Small intestine (tissue), 7 donors: Measurements from ENCODE around the gene ATAD2B. TPM values are rescaled to one million over a fixed set of nuclear protein-coding genes. Genes with fewer than 3 reads are reported as not detected.

ENCODE experiments used
- DNase-seq, 2 donors: peaks; one replicate each; pipeline versions ENCODE4 v3.0.0 to v3.0.0-alpha.2; 2013
- FAIRE-seq: peaks from 2 replicates; lab custom pipeline; 2012; peaks lifted over from hg19 to GRCh38; lab: Jason Lieb, UNC
- H3K27ac ChIP-seq, 3 donors: one replicate each; pipeline ENCODE4 v1.5.1; 2013; ENCODE audit warnings: low read length in 2 of 3, mild to moderate bottlenecking in 2 of 3, control low read depth in 1 of 3, inconsistent platforms in 1 of 3, low read depth in 1 of 3, moderate library complexity in 1 of 3
- H3K27me3 ChIP-seq, 3 donors: one replicate each; pipeline ENCODE4 v1.6.1; 2013; ENCODE audit warnings: low read length in 3 of 3, inconsistent platforms in 1 of 3; ENCODE audit not compliant: control insufficient read depth in 3 of 3, insufficient read depth in 3 of 3
- H3K36me3 ChIP-seq, 3 donors: one replicate each; pipeline ENCODE4 v1.6.1; 2013; ENCODE audit warnings: low read length in 3 of 3, inconsistent platforms in 1 of 3, low read depth in 1 of 3, mild to moderate bottlenecking in 1 of 3, moderate library complexity in 1 of 3; ENCODE audit not compliant: control insufficient read depth in 3 of 3, insufficient read depth in 2 of 3
- H3K4me1 ChIP-seq, 3 donors: one replicate each; pipeline ENCODE4 v1.6.1; 2013; ENCODE audit warnings: low read length in 2 of 3, inconsistent platforms in 1 of 3, low read depth in 1 of 3, mild to moderate bottlenecking in 1 of 3, moderate library complexity in 1 of 3; ENCODE audit not compliant: control insufficient read depth in 3 of 3, insufficient read depth in 2 of 3
- H3K4me3 ChIP-seq, 3 donors: one replicate each; pipeline ENCODE4 v1.5.1; 2013; ENCODE audit warnings: low read length in 3 of 3, control low read depth in 1 of 3, inconsistent platforms in 1 of 3, low read depth in 1 of 3, mild to moderate bottlenecking in 1 of 3, moderate library complexity in 1 of 3
- H3K9me3 ChIP-seq, 2 donors: one replicate each; pipeline ENCODE4 v1.6.1; 2013; ENCODE audit warnings: low read depth in 1 of 2, low read length in 1 of 2; ENCODE audit not compliant: control insufficient read depth in 2 of 2, insufficient read depth in 1 of 2
- WGBS, 3 donors: extraction: QIAGEN DNeasy Blood & Tissue Kit; methylation state at CpG; one replicate each; pipeline ENCODE4 v1.1.7; 2013; 5-methylcytosine and 5-hydroxymethylcytosine counted together
- polyA plus RNA-seq, 4 donors: library from polyadenylated mRNA; stranded (reverse) in 3 of 4; unstranded in 1 of 4; fragments of 200-250 nt in 3 of 4; fragments of 120-200 nt in 1 of 4; gene quantifications; one replicate each; pipeline versions ENCODE4 v1.2.1 to v1.2.3, GENCODE V29; 2013
- donor health status: healthy with polysubstance abuse.
- donor health status: control.
- donor health status: control.
- donor health status: Bipolar disorder and iron deficiency.
- donor health status: healthy.

Gene ATAD2B
- polyA plus RNA-seq, 4 donors, result 4.0 to 12.3 (median 6.9) TPM

- Histone ChIP-seq H3K9me3 (no peaks in the 10 kb centered on the region), H3K4me1 (no peaks in the 10 kb centered on the region), H3K27ac (no peak overlapping the region), H3K27me3 (no peaks in the 10 kb centered on the region), H3K36me3 (peaks cover 6 to 14% (median 8%) of the 10 kb centered on the region in 3 donors), H3K4me3 (no peak overlapping the region)
- no peak for FAIRE-seq
- DNase-seq, result no peak
- 87 to 96% (median 95%) methylated on average over 5 of the region's 5 CpGs for WGBS, 3 donors
Observed at GRCh38 chr2:23767876-23768621, 158.9 kb downstream of the ATAD2B start.

DNA sequence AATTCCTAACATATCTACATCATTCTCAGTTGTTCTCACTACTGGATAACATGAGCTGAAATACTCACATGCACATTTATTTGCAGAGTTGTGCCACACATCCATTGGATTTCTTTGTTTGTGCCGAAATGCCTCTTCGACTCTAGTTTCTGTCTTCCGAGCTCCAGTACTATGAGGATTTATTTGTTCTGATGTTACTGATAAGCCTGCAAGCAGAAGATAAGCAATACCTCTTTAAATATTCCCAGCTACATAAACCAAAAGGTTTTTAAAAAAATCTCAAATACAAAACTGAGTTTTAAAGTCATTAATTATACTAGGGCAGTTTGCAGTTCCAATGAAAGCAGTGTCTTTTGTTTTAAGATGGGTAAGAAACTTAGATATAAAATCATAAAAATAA lies 164.8 kb downstream of the ATAD2B start:
- H3K27ac ChIP-seq, result no peak overlapping the region
- WGBS, 3 donors, result 77 to 89% (median 77%) methylated on average over 3 of the region's 3 CpGs
- no peaks in the 10 kb centered on the region for H3K4me1 ChIP-seq
- DNase-seq (no peak), FAIRE-seq (no peak)
- no peak overlapping the region for H3K4me3 ChIP-seq
- no peaks in the 10 kb centered on the region for H3K9me3 ChIP-seq
- H3K27me3 ChIP-seq, result no peaks in the 10 kb centered on the region
- peaks cover 0 to 5% (median 2%) of the 10 kb centered on the region in 3 donors for H3K36me3 ChIP-seq

DNA sequence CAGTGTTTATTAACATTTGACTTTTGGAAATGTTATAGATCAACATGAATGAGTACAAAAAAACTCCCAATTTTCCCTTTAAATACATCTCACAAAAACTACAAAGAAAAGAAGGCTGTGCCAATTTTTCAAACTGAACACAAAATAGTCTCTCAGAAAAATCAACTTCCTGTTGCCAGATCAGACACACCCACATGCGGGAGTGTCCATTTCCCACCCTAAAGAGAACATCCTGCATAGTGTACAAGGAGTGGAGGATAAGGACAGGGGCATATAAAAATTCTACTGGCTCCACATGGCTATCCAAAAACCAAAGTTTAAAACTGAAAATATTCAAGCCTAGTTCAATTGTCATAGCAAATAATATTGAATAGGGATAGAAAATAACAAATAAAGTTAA lies 165.3 kb downstream of the ATAD2B start:
- no peaks in the 10 kb centered on the region for H3K4me1 ChIP-seq
- no peak overlapping the region for H3K4me3 ChIP-seq
- H3K27ac ChIP-seq, result no peak overlapping the region
- no peaks in the 10 kb centered on the region for H3K9me3 ChIP-seq
- 30 to 77% (median 55%) methylated on average over 1 of the region's 1 CpG for WGBS, 3 donors
- H3K27me3 ChIP-seq, result no peaks in the 10 kb centered on the region
- peak in 1 of 2 donors; percentile 14 for DNase-seq
- peaks cover 0 to 5% (median 2%) of the 10 kb centered on the region in 3 donors for H3K36me3 ChIP-seq
- no peak for FAIRE-seq

DNA sequence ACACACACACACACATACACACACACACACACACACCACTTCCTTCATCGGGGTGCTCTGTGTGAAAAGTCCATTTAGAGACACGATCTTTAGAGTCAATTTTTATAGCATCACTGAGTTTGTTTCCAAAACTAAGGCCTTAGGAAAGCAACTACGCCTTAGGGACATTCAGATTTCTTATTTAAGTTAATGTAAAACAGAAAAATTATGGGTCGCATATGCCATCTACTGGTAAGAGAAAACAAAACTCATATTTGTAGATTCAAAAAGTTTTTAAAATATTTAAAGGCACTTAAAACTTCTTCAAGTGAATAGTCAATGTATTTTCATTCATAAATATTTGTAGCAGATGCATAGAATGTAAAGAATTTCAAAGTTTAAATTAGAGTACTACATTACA lies 166.2 kb downstream of the ATAD2B start:
- Histone ChIP-seq H3K4me3 (no peak overlapping the region), H3K4me1 (no peaks in the 10 kb centered on the region), H3K36me3 (peaks cover 0 to 5% (median 2%) of the 10 kb centered on the region in 3 donors), H3K27me3 (no peaks in the 10 kb centered on the region), H3K27ac (no peak overlapping the region), H3K9me3 (no peaks in the 10 kb centered on the region)
- DNase-seq, result peak in 1 of 2 donors; percentile 21
- 66 to 78% (median 74%) methylated on average over 4 of the region's 4 CpGs for WGBS, 3 donors
- peak; percentile 10 for FAIRE-seq

DNA sequence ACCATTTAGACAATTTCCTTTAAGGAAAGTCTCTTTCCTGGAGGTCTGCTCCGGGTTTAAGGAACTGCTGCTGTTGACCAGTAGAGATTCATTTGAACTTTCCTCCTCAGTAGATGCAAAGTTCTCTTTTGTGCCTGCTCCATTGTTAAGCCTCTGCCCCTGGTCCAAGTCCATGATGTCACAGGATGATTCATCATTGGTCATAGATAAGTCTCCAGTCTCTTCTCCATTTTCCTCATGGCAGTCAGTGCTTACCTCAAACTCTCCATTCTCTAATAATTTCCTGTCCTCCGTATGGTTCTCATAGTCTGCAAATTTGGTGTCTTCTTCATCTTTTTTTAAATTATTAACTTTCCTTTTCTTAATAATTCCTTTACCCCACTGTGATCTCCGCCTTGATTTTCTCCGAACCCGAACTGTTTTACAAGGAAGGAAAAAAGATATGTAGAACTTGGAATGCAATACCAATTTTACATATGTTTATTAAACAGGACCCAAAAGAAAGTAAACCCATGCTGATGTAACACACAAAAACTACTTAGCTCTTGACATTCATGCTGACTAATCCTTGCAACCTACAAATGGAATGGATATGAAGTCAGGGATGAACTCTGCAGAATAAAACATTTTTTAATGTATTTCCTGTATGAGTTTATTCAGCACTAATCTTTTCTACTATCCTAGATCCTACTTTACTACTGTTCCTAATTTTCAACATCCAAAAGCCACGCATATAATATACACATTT lies 169.1 kb downstream of the ATAD2B start:
- no peaks in the 10 kb centered on the region for H3K27me3 ChIP-seq
- no peaks in the 10 kb centered on the region for H3K4me1 ChIP-seq
- FAIRE-seq (no peak), DNase-seq (peak; percentile 46 to 88)
- H3K27ac ChIP-seq, result peak overlapping the region in 1 of 3 donors; percentile 24
- H3K9me3 ChIP-seq, result no peaks in the 10 kb centered on the region
- H3K36me3 ChIP-seq, result peaks cover 0 to 5% (median 4%) of the 10 kb centered on the region in 3 donors
- 81 to 88% (median 83%) methylated on average over 6 of the region's 6 CpGs for WGBS, 3 donors
- H3K4me3 ChIP-seq, result no peak overlapping the region

- H3K36me3 ChIP-seq, result peaks cover 0 to 6% (median 4%) of the 10 kb centered on the region in 3 donors
- H3K4me1 ChIP-seq, result no peaks in the 10 kb centered on the region
- no peak for DNase-seq
- WGBS, 3 donors, result 82 to 93% (median 88%) methylated on average over 7 of the region's 7 CpGs
- no peaks in the 10 kb centered on the region for H3K9me3 ChIP-seq
- no peak overlapping the region for H3K27ac ChIP-seq
- H3K4me3 ChIP-seq, result no peak overlapping the region
- FAIRE-seq, result no peak
- H3K27me3 ChIP-seq, result no peaks in the 10 kb centered on the region
Observed at GRCh38 chr2:23756593-23757292, 170.2 kb downstream of the ATAD2B start.

DNA sequence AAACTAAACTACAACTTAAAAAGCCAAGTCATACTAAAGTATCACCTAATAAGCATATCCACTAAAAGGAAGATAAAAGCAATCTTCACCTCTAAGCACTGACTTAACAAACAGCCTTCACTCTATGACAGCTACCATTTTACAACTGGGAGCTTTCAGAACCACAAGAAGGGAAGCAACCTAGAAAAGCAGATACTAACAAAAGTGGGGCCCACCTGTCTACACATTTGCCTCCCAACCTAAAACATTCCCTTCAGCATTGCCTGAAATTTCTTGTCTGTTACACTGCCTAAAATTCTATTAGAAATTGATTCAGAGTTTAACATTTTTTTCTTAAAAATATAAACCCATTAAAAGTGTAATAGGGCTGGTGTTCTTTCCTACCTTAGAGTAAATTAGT lies 172.0 kb downstream of the ATAD2B start:
- FAIRE-seq (no peak), DNase-seq (no peak)
- H3K4me3 ChIP-seq, result no peak overlapping the region

GRCh38 chr2:23753291-23754010 lies 173.5 kb downstream of the ATAD2B start:
- H3K4me3 ChIP-seq, result no peak overlapping the region
- WGBS, 3 donors, result 87 to 89% (median 89%) methylated on average over 4 of the region's 4 CpGs
- H3K36me3 ChIP-seq, result peaks cover 0 to 8% (median 2%) of the 10 kb centered on the region in 3 donors
- H3K27ac ChIP-seq, result no peak overlapping the region
- H3K9me3 ChIP-seq, result no peaks in the 10 kb centered on the region
- H3K27me3 ChIP-seq, result no peaks in the 10 kb centered on the region
- H3K4me1 ChIP-seq, result no peaks in the 10 kb centered on the region
- DNase-seq (no peak), FAIRE-seq (no peak)

More for the DNA sequence above, 172.0 kb downstream of the ATAD2B start:
- Histone ChIP-seq H3K27me3 (no peaks in the 10 kb centered on the region), H3K9me3 (no peaks in the 10 kb centered on the region), H3K36me3 (peaks cover 0 to 9% (median 2%) of the 10 kb centered on the region in 3 donors), H3K4me1 (no peaks in the 10 kb centered on the region), H3K27ac (no peak overlapping the region)
